HCT116 (cell line): ENCODE results near the gene STK35. TPM values are rescaled to one million over a fixed set of nuclear protein-coding genes. Genes with fewer than 3 reads are reported as not detected.

Experiments
- ATAC-seq: fragments of 200-7000 bp; cut with Tn5 transposase; 2 replicates; pipeline ENCODE4 v1.9.1; 2020; ENCODE audit warnings: mild to moderate bottlenecking, moderate library complexity
- BruUV-seq: library from RNA; stranded (reverse); fragments of 400-500 nt; replicated peaks from 2 replicates; lab custom pipeline; 2021; lab: Mats Ljungman, UMichigan
- CTCF ChIA-PET: fragments of 300-600 bp; sonication (Branson Sonifier 250); formaldehyde crosslinking; loops from one replicate; lab custom pipeline; 2021; ENCODE audit warnings: antibody characterized with exemption; lab: Charles Lee
- POLR2A ChIA-PET: fragments of 300-600, 350-600 bp; sonication (Branson Sonifier 250); formaldehyde crosslinking; loops from one replicate; lab custom pipeline; 2021; ENCODE audit warnings: antibody characterized with exemption; lab: Charles Lee
- RAD21 ChIA-PET, 2 experiments: fragments of 300-600 bp; sonication (Branson Sonifier 250); formaldehyde crosslinking; loops; one replicate each; lab custom pipeline; 2023; ENCODE audit warnings: low total read pairs in 2 of 2; ENCODE audit not compliant: uncharacterized antibody in 2 of 2, unreplicated experiment in 2 of 2, low non-redundant PET in 1 of 2; lab: Charles Lee
- DNase-seq: peaks from one replicate; pipeline ENCODE4 v3.0.0-alpha.2; 2010; ENCODE audit warnings: low read depth, low spot score
- H2AFZ ChIP-seq: fragments of 200-600 bp; shearing (Covaris generic), sonication (generic); 2 replicates; pipeline ENCODE4 v1.6.1; 2017; ENCODE audit warnings: low read depth, mixed run types, mixed read lengths, antibody characterized with exemption, low read length; ENCODE audit not compliant: poor library complexity, severe bottlenecking
- H3K27ac ChIP-seq: 2 replicates; pipeline ENCODE4 v1.5.1; 2012; ENCODE audit warnings: low read depth, low read length
- H3K27me3 ChIP-seq: fragments of 200-600 bp; sonication (generic); 2 replicates; pipeline ENCODE4 v1.6.1; 2016; ENCODE audit warnings: mixed run types, low read length, mixed read lengths; ENCODE audit not compliant: insufficient read depth
- H3K36me3 ChIP-seq, 2 experiments: fragments of 200-500 bp in 1 of 2; fragments of 200-600 bp in 1 of 2; sonication (Bioruptor generic) in 1 of 2; sonication (generic) in 1 of 2; 2 replicates each; pipeline versions ENCODE4 v1.5.1 to v1.6.1; 2014 to 2016; ENCODE audit warnings: low read length in 2 of 2, inconsistent platforms in 1 of 2, mixed read lengths in 1 of 2, mixed run types in 1 of 2; ENCODE audit not compliant: insufficient read depth in 2 of 2, control insufficient read depth in 1 of 2
- H3K4me1 ChIP-seq, 2 experiments: fragments of 200-600 bp in 1 of 2; sonication (generic) in 1 of 2; 2 replicates each; pipeline versions ENCODE4 v1.5.1 to v1.6.1; 2012 to 2017; ENCODE audit warnings: low read length in 2 of 2, inconsistent platforms in 1 of 2, mild to moderate bottlenecking in 1 of 2, mixed read lengths in 1 of 2, mixed run types in 1 of 2, moderate library complexity in 1 of 2; ENCODE audit not compliant: insufficient read depth in 2 of 2, control insufficient read depth in 1 of 2
- H3K4me2 ChIP-seq: fragments of 200-600 bp; sonication (generic); 2 replicates; pipeline ENCODE4 v1.6.1; 2017; ENCODE audit warnings: mixed run types, low read length, mixed read lengths
- H3K4me3 ChIP-seq, 2 experiments: fragments of 200-600 bp in 1 of 2; sonication (generic) in 1 of 2; replicated peaks in 1 of 2; 2 replicates each; pipeline ENCODE4 v1.5.1; 2011 to 2016; ENCODE audit warnings: low read length in 2 of 2, control low read depth in 1 of 2, low read depth in 1 of 2, mild to moderate bottlenecking in 1 of 2, mixed read lengths in 1 of 2, mixed run types in 1 of 2
- H3K79me2 ChIP-seq: fragments of 200-600 bp; sonication (generic); 2 replicates; pipeline ENCODE4 v1.6.1; 2017; ENCODE audit warnings: mild to moderate bottlenecking, mixed run types, low read length, moderate library complexity, mixed read lengths; ENCODE audit not compliant: insufficient read depth
- H3K9ac ChIP-seq: fragments of 200-600 bp; sonication (generic); 2 replicates; pipeline ENCODE4 v1.6.1; 2016; ENCODE audit warnings: low read length, mixed read lengths
- H3K9me2 ChIP-seq: fragments of 200-600 bp; sonication (generic), shearing (Covaris generic); 2 replicates; pipeline ENCODE4 v1.6.1; 2017; ENCODE audit warnings: mixed run types, mild to moderate bottlenecking, moderate library complexity; ENCODE audit not compliant: insufficient read depth
- H3K9me3 ChIP-seq, 2 experiments: fragments of 200-500 bp in 1 of 2; fragments of 200-600 bp in 1 of 2; sonication (Bioruptor generic) in 1 of 2; sonication (generic) in 1 of 2; 2 replicates each; pipeline ENCODE4 v1.6.1; 2014 to 2017; ENCODE audit warnings: low read length in 2 of 2, mixed read lengths in 2 of 2, inconsistent platforms in 1 of 2, low read depth in 1 of 2, mild to moderate bottlenecking in 1 of 2, mixed run types in 1 of 2, moderate library complexity in 1 of 2; ENCODE audit not compliant: control insufficient read depth in 1 of 2, insufficient read depth in 1 of 2
- H4K20me1 ChIP-seq: fragments of 200-600 bp; sonication (generic), shearing (Covaris generic); 2 replicates; pipeline ENCODE4 v1.6.1; 2017; ENCODE audit warnings: mixed run types, mild to moderate bottlenecking, moderate library complexity; ENCODE audit not compliant: insufficient read depth
- CBX3 ChIP-seq: IDR thresholded peaks from 2 replicates; pipeline ENCODE4 v1.6.1; 2012; ENCODE audit warnings: low read depth
- CEBPB ChIP-seq: IDR thresholded peaks from 2 replicates; pipeline ENCODE4 v1.6.1; 2012; ENCODE audit warnings: low read depth
- CTCF ChIP-seq, 3 experiments: fragments of 200-600 bp in 1 of 3; sonication (generic) in 1 of 3; IDR thresholded peaks in 2 of 3; conservative IDR thresholded peaks in 1 of 3; 2 replicates each; pipeline ENCODE4 v1.5.1; 2012 to 2017; ENCODE audit warnings: low read depth in 2 of 3, low read length in 2 of 3, antibody characterized with exemption in 1 of 3, borderline replicate concordance in 1 of 3, control low read depth in 1 of 3, mild to moderate bottlenecking in 1 of 3, mixed read lengths in 1 of 3, mixed run types in 1 of 3, moderate library complexity in 1 of 3; ENCODE audit not compliant: insufficient read depth in 1 of 3
- EGR1 ChIP-seq: IDR thresholded peaks from 2 replicates; pipeline ENCODE4 v1.6.1; 2012; ENCODE audit warnings: low read depth
- EZH2 ChIP-seq: fragments of 200-600 bp; sonication (generic); IDR thresholded peaks from 2 replicates; pipeline ENCODE4 v1.6.1; 2017; ENCODE audit warnings: antibody characterized with exemption, mixed run types
- MAX ChIP-seq: IDR thresholded peaks from 2 replicates; pipeline ENCODE4 v1.6.1; 2012
- POLR2AphosphoS5 ChIP-seq: IDR thresholded peaks from 2 replicates; pipeline ENCODE4 v1.6.1; 2011; ENCODE audit warnings: mild to moderate bottlenecking, low read depth, low read length, moderate library complexity
- SP1 ChIP-seq: IDR thresholded peaks from 2 replicates; pipeline ENCODE4 v1.6.1; 2012; ENCODE audit warnings: low read depth
- ZBTB33 ChIP-seq: IDR thresholded peaks from 2 replicates; pipeline ENCODE4 v1.6.1; 2011; ENCODE audit warnings: mild to moderate bottlenecking, low read length, moderate library complexity; ENCODE audit not compliant: insufficient replicate concordance; ENCODE audit errors: extremely low read depth
- intact Hi-C: fragments of 100-400 bp; cut with micrococcal nuclease; formaldehyde crosslinking; loops from 2 replicates; pipeline ENCODE4 v1.10.0; 2022
- total RNA-seq: library from RNA; stranded (reverse); gene quantifications from one replicate; pipeline ENCODE4 v1.2.1, GENCODE V29; 2021; ENCODE audit not compliant: unreplicated experiment

STK35 gene
- total RNA-seq, 1 experiment from 2014 or later: 32.8 TPM

GRCh38 chr20:2150660-2151059 is 49.0 kb downstream of the STK35 start:
- H3K4me1 ChIP-seq: peaks cover 0 to 17% of the 10 kb centered on the region in 2 experiments; a peak in 1 of 4 replicates
- H4K20me1 ChIP-seq: no peaks in the 10 kb centered on the region
- no peak overlapping the region for H2AFZ ChIP-seq
- no peak overlapping the region for H3K9ac ChIP-seq
- BruUV-seq: no TSS peak
- H3K9me2 ChIP-seq: no peaks in the 10 kb centered on the region
- no peak overlapping the region for H3K4me2 ChIP-seq
- no peaks in the 10 kb centered on the region for H3K27me3 ChIP-seq
- ChIA-PET RAD21 (no interaction called here), CTCF (interaction anchor here (1.0 kb wide), 1 partner anchor 22 kb away, joined by 4 read pairs; no protein-coding TSS in a partner anchor), POLR2A (no interaction called here)
- no peaks in the 10 kb centered on the region for H3K79me2 ChIP-seq
- no peak overlapping the region for H3K4me3 ChIP-seq
- no peak for ATAC-seq
- no peaks in the 10 kb centered on the region for H3K9me3 ChIP-seq
- no peak for DNase-seq
- intact Hi-C loops: no loop called here
- H3K36me3 ChIP-seq: no peaks in the 10 kb centered on the region; a peak in 1 of 4 replicates
- no peak for TF ChIP-seq CTCF (IDR thresholded peaks at IDR 0.05 in 2 of 3, conservative IDR thresholded peaks at IDR 0.05 in 1 of 3; ENCODE audit: borderline replicate concordance in 1 of 3, insufficient read depth in 1 of 3, low read depth in 2 of 3, low read length in 2 of 3)
- H3K27ac ChIP-seq: no peak overlapping the region

- Histone ChIP-seq H3K79me2 (no peaks in the 10 kb centered on the region), H3K9me2 (no peaks in the 10 kb centered on the region), H3K9ac (no peak overlapping the region), H3K27ac (no peak overlapping the region), H4K20me1 (no peaks in the 10 kb centered on the region), H3K27me3 (no peaks in the 10 kb centered on the region), H3K4me2 (no peak overlapping the region), H3K4me1 (peaks cover 0 to 20% of the 10 kb centered on the region in 2 experiments; a peak in 2 of 4 replicates), H3K4me3 (no peak overlapping the region), H2AFZ (no peak overlapping the region), H3K36me3 (no peaks in the 10 kb centered on the region), H3K9me3 (no peaks in the 10 kb centered on the region)
- TF ChIP-seq EGR1 (no peak), SP1 (no peak), CEBPB (no peak), CBX3 (no peak), POLR2AphosphoS5 (no peak), ZBTB33 (no peak), EZH2 (no peak), MAX (no peak)
- intact Hi-C loops: no loop called here
- RAD21 ChIA-PET: no interaction called here
- no TSS peak for BruUV-seq
- DNase-seq (no peak), ATAC-seq (peak; percentile 63; the same call in 1 of the 2 replicates)
- CTCF ChIA-PET: no interaction called here
- POLR2A ChIA-PET: no interaction called here
Measured at GRCh38 chr20:2151858-2152281, 50.2 kb downstream of the STK35 start.
